OCI-LY1 (cell line): ENCODE results near the gene NBPF6.
"Not testable (repeated sequence)": the region's sequence is repeated elsewhere in the genome, so short reads cannot be mapped to it uniquely, and the experiment has no call there.

ENCODE experiments used
- EZH2 ChIP-seq: fragments of 200-600 bp; sonication (generic), shearing (Covaris generic); IDR thresholded peaks from 2 replicates; pipeline ENCODE4 v1.8.0; 2017; ENCODE audit warnings: borderline replicate concordance, mixed run types, mild to moderate bottlenecking, antibody characterized with exemption, low read length, moderate library complexity, mixed read lengths
- TF ChIP-seq, protein P1 (sequence below): fragments of 200-600 bp; sonication (generic), shearing (Covaris generic); IDR thresholded peaks from 2 replicates; pipeline ENCODE4 v1.5.1; 2017; ENCODE audit warnings: mild to moderate bottlenecking, antibody characterized with exemption, low read length, moderate library complexity, mixed read lengths

- TF ChIP-seq, protein P1, sequence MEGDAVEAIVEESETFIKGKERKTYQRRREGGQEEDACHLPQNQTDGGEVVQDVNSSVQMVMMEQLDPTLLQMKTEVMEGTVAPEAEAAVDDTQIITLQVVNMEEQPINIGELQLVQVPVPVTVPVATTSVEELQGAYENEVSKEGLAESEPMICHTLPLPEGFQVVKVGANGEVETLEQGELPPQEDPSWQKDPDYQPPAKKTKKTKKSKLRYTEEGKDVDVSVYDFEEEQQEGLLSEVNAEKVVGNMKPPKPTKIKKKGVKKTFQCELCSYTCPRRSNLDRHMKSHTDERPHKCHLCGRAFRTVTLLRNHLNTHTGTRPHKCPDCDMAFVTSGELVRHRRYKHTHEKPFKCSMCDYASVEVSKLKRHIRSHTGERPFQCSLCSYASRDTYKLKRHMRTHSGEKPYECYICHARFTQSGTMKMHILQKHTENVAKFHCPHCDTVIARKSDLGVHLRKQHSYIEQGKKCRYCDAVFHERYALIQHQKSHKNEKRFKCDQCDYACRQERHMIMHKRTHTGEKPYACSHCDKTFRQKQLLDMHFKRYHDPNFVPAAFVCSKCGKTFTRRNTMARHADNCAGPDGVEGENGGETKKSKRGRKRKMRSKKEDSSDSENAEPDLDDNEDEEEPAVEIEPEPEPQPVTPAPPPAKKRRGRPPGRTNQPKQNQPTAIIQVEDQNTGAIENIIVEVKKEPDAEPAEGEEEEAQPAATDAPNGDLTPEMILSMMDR = not testable (repeated sequence)
- TF ChIP-seq EZH2 = not testable (repeated sequence)
Measured at GRCh38 chr1:108454521-108454920, 4.4 kb downstream of the NBPF6 start.
